T1000 (cell line): Measurements from ENCODE around the gene ZNF827.
"Not testable (repeated sequence)": the region's sequence is repeated elsewhere in the genome, so short reads cannot be mapped to it uniquely, and the experiment has no call there.

Experiments used
- DNase-seq: peaks from one replicate; lab custom pipeline; 2025; ENCODE audit warnings: mixed read lengths; lab: John Stamatoyannopoulos, UW

ZNF827 gene

GRCh38 chr4:145861336-145862318 lies 77.0 kb downstream of the ZNF827 start:
- no peak for DNase-seq

- no peak for DNase-seq
Observed at GRCh38 chr4:145860897-145861296, 77.7 kb downstream of the ZNF827 start.

- no peak for DNase-seq
Observed at GRCh38 chr4:145860446-145860845, 78.2 kb downstream of the ZNF827 start.

- no peak for DNase-seq
Observed at GRCh38 chr4:145859926-145860325, 78.7 kb downstream of the ZNF827 start.

- DNase-seq, result no peak
Observed at GRCh38 chr4:145859426-145859825, 79.2 kb downstream of the ZNF827 start.

GRCh38 chr4:145852256-145852839 lies 86.3 kb downstream of the ZNF827 start:
- no peak for DNase-seq

- no peak for DNase-seq
Observed at GRCh38 chr4:145851511-145852201, 87.0 kb downstream of the ZNF827 start.

- no peak for DNase-seq
Observed at GRCh38 chr4:145847764-145848163, 90.9 kb downstream of the ZNF827 start.

GRCh38 chr4:145845118-145845517 lies 93.5 kb downstream of the ZNF827 start:
- no peak for DNase-seq

- DNase-seq, result no peak
Observed at GRCh38 chr4:145843639-145844038, 95.0 kb downstream of the ZNF827 start.

- no peak for DNase-seq
Observed at GRCh38 chr4:145843148-145843547, 95.5 kb downstream of the ZNF827 start.

- DNase-seq, result no peak
Observed at GRCh38 chr4:145842224-145842887, 96.3 kb downstream of the ZNF827 start.

GRCh38 chr4:145840801-145841200 lies 97.8 kb downstream of the ZNF827 start:
- DNase-seq, result no peak

- no peak for DNase-seq
Observed at GRCh38 chr4:145840162-145840768, 98.4 kb downstream of the ZNF827 start.

GRCh38 chr4:145839151-145839550 lies 99.5 kb downstream of the ZNF827 start:
- no peak for DNase-seq

GRCh38 chr4:145832384-145832783 lies 106.2 kb downstream of the ZNF827 start:
- DNase-seq, result not testable (repeated sequence)

GRCh38 chr4:145830699-145831098 lies 107.9 kb downstream of the ZNF827 start:
- no peak for DNase-seq

GRCh38 chr4:145829629-145830395 lies 108.8 kb downstream of the ZNF827 start:
- no peak for DNase-seq

GRCh38 chr4:145828802-145829485 lies 109.7 kb downstream of the ZNF827 start:
- no peak for DNase-seq

GRCh38 chr4:145827885-145828284 lies 110.7 kb downstream of the ZNF827 start:
- no peak for DNase-seq
